Astrocyte (in vitro differentiated cells and primary cell): ENCODE results near the gene CES2. TPM values are rescaled to one million over a fixed set of nuclear protein-coding genes. Genes with fewer than 3 reads are reported as not detected.

Source experiments
- DNase-seq: peaks from one replicate; pipeline ENCODE4 v3.0.0-alpha.2; 2010; ENCODE audit warnings: low read depth
- FAIRE-seq: peaks from 2 replicates; lab custom pipeline; 2011; peaks lifted over from hg19 to GRCh38; lab: Jason Lieb, UNC
- H2AFZ ChIP-seq: 2 replicates; pipeline ENCODE4 v1.6.0; 2012; ENCODE audit warnings: low read depth, low read length, inconsistent platforms
- H3K27ac ChIP-seq: 2 replicates; pipeline ENCODE4 v1.5.1; 2011; ENCODE audit warnings: low read depth, low read length, inconsistent platforms
- H3K27me3 ChIP-seq: 2 replicates; pipeline ENCODE4 v1.6.0; 2011; ENCODE audit warnings: low read length, inconsistent platforms; ENCODE audit not compliant: insufficient read depth
- H3K36me3 ChIP-seq: 2 replicates; pipeline ENCODE4 v1.5.1; 2011; ENCODE audit warnings: low read length, inconsistent platforms; ENCODE audit not compliant: insufficient read depth
- H3K4me1 ChIP-seq: 2 replicates; pipeline ENCODE4 v1.5.1; 2011; ENCODE audit warnings: low read length, inconsistent platforms; ENCODE audit not compliant: insufficient read depth
- H3K4me2 ChIP-seq: 2 replicates; pipeline ENCODE4 v1.6.0; 2012; ENCODE audit warnings: low read length, inconsistent platforms
- H3K4me3 ChIP-seq: 2 replicates; pipeline ENCODE4 v1.5.1; 2011; ENCODE audit warnings: low read depth, mild to moderate bottlenecking, low read length, inconsistent platforms; ENCODE audit not compliant: insufficient read depth
- H3K79me2 ChIP-seq: 2 replicates; pipeline ENCODE4 v1.6.0; 2012; ENCODE audit warnings: mild to moderate bottlenecking, low read length, inconsistent platforms; ENCODE audit not compliant: insufficient read depth
- H3K9ac ChIP-seq: 2 replicates; pipeline ENCODE4 v1.6.0; 2012; ENCODE audit warnings: mild to moderate bottlenecking, low read length, inconsistent platforms
- H3K9me3 ChIP-seq: 2 replicates; pipeline ENCODE4 v1.5.1; 2012; ENCODE audit warnings: low read depth, mild to moderate bottlenecking, low read length, inconsistent platforms; ENCODE audit not compliant: insufficient read depth
- H4K20me1 ChIP-seq: 2 replicates; pipeline ENCODE4 v1.6.0; 2012; ENCODE audit warnings: low read length, inconsistent platforms; ENCODE audit not compliant: insufficient read depth
- H3K27ac Mint-ChIP-seq: one replicate; pipeline ENCODE4 v1.8.0; 2021; ENCODE audit warnings: mild to moderate bottlenecking, mixed read lengths; ENCODE audit not compliant: unreplicated experiment
- H3K27me3 Mint-ChIP-seq: one replicate; pipeline ENCODE4 v1.8.0; 2021; ENCODE audit warnings: low read depth, mixed read lengths; ENCODE audit not compliant: unreplicated experiment
- H3K36me3 Mint-ChIP-seq: one replicate; pipeline ENCODE4 v1.8.0; 2021; ENCODE audit warnings: low read depth, mixed read lengths; ENCODE audit not compliant: unreplicated experiment
- H3K4me1 Mint-ChIP-seq: one replicate; pipeline ENCODE4 v1.8.0; 2021; ENCODE audit warnings: low read depth, mixed read lengths; ENCODE audit not compliant: unreplicated experiment
- H3K4me3 Mint-ChIP-seq: one replicate; pipeline ENCODE4 v1.8.0; 2021; ENCODE audit warnings: mild to moderate bottlenecking, moderate library complexity, mixed read lengths; ENCODE audit not compliant: unreplicated experiment
- H3K9me3 Mint-ChIP-seq: one replicate; pipeline ENCODE4 v1.8.0; 2021; ENCODE audit warnings: mild to moderate bottlenecking, mixed read lengths; ENCODE audit not compliant: unreplicated experiment
- CTCF ChIP-seq: IDR thresholded peaks from 2 replicates; pipeline ENCODE4 v1.5.1; 2011; ENCODE audit warnings: low read depth, mild to moderate bottlenecking, inconsistent platforms, low read length, moderate library complexity; ENCODE audit not compliant: insufficient read depth
- EZH2 ChIP-seq: IDR thresholded peaks from 2 replicates; pipeline ENCODE4 v1.6.1; 2012; ENCODE audit warnings: mild to moderate bottlenecking, low read length, inconsistent platforms; ENCODE audit not compliant: insufficient read depth
- total RNA-seq: library from RNA; stranded (reverse); gene quantifications from 2 replicates; pipeline ENCODE4 v1.2.1, GENCODE V29; 2021

The CES2 gene
- total RNA-seq, 1 donor from 2014 or later = 28.8 TPM

GRCh38 chr16:66979011-66979717, 43.8 kb downstream of the CES2 start:
- no peaks in the 10 kb centered on the region for H4K20me1 ChIP-seq
- H3K27ac ChIP-seq = no peak overlapping the region
- H3K27me3 ChIP-seq = no peaks in the 10 kb centered on the region
- H3K79me2 ChIP-seq = no peaks in the 10 kb centered on the region
- no peak for DNase-seq
- no peaks in the 10 kb centered on the region for H3K4me1 ChIP-seq
- Mint-ChIP-seq H3K4me1 (no peaks in the 10 kb centered on the region), H3K36me3 (no peaks in the 10 kb centered on the region), H3K27ac (no peak overlapping the region), H3K4me3 (no peak overlapping the region), H3K9me3 (no peaks in the 10 kb centered on the region), H3K27me3 (peaks cover 14% of the 10 kb centered on the region)
- peak overlapping the region; percentile 18 for H3K4me2 ChIP-seq
- H3K36me3 ChIP-seq = no peaks in the 10 kb centered on the region
- TF ChIP-seq CTCF = no peak
- no peak for TF ChIP-seq EZH2
- H2AFZ ChIP-seq = peak overlapping the region; percentile 11
- no peak for FAIRE-seq
- no peaks in the 10 kb centered on the region for H3K9me3 ChIP-seq
- H3K9ac ChIP-seq = no peak overlapping the region
- no peak overlapping the region for H3K4me3 ChIP-seq

GRCh38 chr16:66983033-66983432, 47.7 kb downstream of the CES2 start:
- Histone ChIP-seq H3K4me2 (no peak overlapping the region), H3K4me3 (no peak overlapping the region), H3K9me3 (no peaks in the 10 kb centered on the region), H2AFZ (no peak overlapping the region), H3K9ac (no peak overlapping the region), H3K79me2 (no peaks in the 10 kb centered on the region), H3K36me3 (no peaks in the 10 kb centered on the region), H4K20me1 (no peaks in the 10 kb centered on the region), H3K27me3 (no peaks in the 10 kb centered on the region), H3K27ac (no peak overlapping the region), H3K4me1 (no peaks in the 10 kb centered on the region)
- FAIRE-seq (no peak), DNase-seq (no peak)
- no peak overlapping the region for H3K27ac Mint-ChIP-seq
- H3K36me3 Mint-ChIP-seq = peaks cover 2% of the 10 kb centered on the region
- peaks cover 20% of the 10 kb centered on the region for H3K27me3 Mint-ChIP-seq
- peaks cover 6% of the 10 kb centered on the region for H3K9me3 Mint-ChIP-seq
- no peak for TF ChIP-seq CTCF
- TF ChIP-seq EZH2 = no peak
- no peak overlapping the region for H3K4me3 Mint-ChIP-seq
- H3K4me1 Mint-ChIP-seq = no peaks in the 10 kb centered on the region

GRCh38 chr16:66984892-66985311, 49.6 kb downstream of the CES2 start:
- no peak overlapping the region for H3K4me3 ChIP-seq
- H3K9ac ChIP-seq = no peak overlapping the region
- no peak overlapping the region for H3K27ac ChIP-seq
- no peaks in the 10 kb centered on the region for H3K27me3 ChIP-seq
- Mint-ChIP-seq H3K9me3 (peaks cover 6% of the 10 kb centered on the region), H3K4me1 (no peaks in the 10 kb centered on the region), H3K36me3 (peaks cover 2% of the 10 kb centered on the region), H3K4me3 (no peak overlapping the region), H3K27ac (no peak overlapping the region), H3K27me3 (peaks cover 19% of the 10 kb centered on the region)
- no peaks in the 10 kb centered on the region for H3K4me1 ChIP-seq
- H3K79me2 ChIP-seq = no peaks in the 10 kb centered on the region
- DNase-seq = no peak
- no peak overlapping the region for H3K4me2 ChIP-seq
- no peak overlapping the region for H2AFZ ChIP-seq
- no peaks in the 10 kb centered on the region for H3K36me3 ChIP-seq
- no peak for TF ChIP-seq EZH2
- no peak for TF ChIP-seq CTCF
- no peaks in the 10 kb centered on the region for H3K9me3 ChIP-seq
- no peak for FAIRE-seq
- H4K20me1 ChIP-seq = no peaks in the 10 kb centered on the region
